Fibroblast of mammary gland (primary cell): ENCODE results near the gene OR6C6.
"Not testable (repeated sequence)": the region's sequence is repeated elsewhere in the genome, so short reads cannot be mapped to it uniquely, and the experiment has no call there.

Experiments used
- DNase-seq: peaks from one replicate; pipeline ENCODE4 v3.0.0-alpha.2; 2010; ENCODE audit warnings: low read depth
- H3K4me3 ChIP-seq: 2 replicates; pipeline ENCODE4 v1.5.1; 2011; ENCODE audit warnings: low read depth, mild to moderate bottlenecking, low read length, moderate library complexity; ENCODE audit not compliant: control insufficient read depth
- CTCF ChIP-seq: conservative IDR thresholded peaks from 2 replicates; pipeline ENCODE4 v1.5.1; 2011; ENCODE audit warnings: low read depth, low read length, inconsistent platforms; ENCODE audit not compliant: control insufficient read depth, insufficient read depth

OR6C6 gene

DNA sequence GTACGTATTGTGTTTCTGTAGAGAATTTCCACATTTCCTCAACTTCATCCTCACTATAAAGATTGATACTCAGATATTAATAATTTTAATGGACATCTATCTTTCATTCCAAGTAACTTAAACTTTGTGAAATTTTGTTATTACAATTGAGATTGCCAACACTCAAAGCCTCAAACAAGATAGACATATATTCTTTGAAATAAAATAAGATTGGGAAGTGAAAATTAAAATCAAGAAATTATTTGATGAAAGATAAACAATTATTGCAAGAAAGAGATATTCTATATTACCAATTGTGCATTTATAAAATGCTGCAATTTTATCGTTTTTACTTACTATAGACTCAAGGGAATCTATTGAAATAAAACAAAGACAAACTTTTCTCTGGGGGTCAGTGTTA, at the start of gene OR6C6:
Gene OR6C6, minus strand, starts transcription at position 101 of the 400 bp plus-strand sequence. CDS start 1,337 bp downstream, outside the sequence.
- DNase-seq: no peak
- H3K4me3 ChIP-seq: no peak within 1 kb of the TSS
- TF ChIP-seq CTCF: no peak

DNA sequence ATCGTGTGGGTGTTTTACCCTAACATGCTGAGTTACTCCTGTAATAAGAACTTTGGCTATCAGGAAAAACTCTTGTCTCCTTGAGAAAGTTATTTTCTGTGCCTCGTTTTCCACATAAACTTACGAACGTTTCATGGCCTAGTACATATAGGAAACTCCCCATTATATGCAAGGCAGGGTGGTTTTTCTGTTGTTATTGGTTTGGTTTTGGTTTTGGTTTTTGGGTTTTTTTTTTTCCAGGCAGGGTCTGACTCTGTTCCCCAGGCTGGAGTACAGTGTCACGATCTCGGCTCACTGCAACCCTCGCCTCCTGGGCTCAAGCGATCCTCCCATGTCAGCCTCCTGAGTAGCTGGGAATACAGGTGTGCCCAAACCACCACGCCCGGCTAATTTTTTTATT, 39.6 kb upstream of the OR6C6 start:
- TF ChIP-seq CTCF: no peak
- no peak overlapping the region for H3K4me3 ChIP-seq
- no peak for DNase-seq

- no peak within 1 kb of the TSS for H3K4me3 ChIP-seq
- DNase-seq: no peak
- no peak for TF ChIP-seq CTCF
These were observed 34.1 kb upstream of the OR6C6 start, which contains the start of gene OR6C3 for GRCh38 chr12:55330446-55330845. TSS of gene OR6C3 (plus strand) at chr12:55330746. CDS start at chr12:55331701, 955 bp downstream.

- not testable (repeated sequence) for DNase-seq, H3K4me3 ChIP-seq
These were observed 29.4 kb upstream of the OR6C6 start for GRCh38 chr12:55325801-55326200.

DNA sequence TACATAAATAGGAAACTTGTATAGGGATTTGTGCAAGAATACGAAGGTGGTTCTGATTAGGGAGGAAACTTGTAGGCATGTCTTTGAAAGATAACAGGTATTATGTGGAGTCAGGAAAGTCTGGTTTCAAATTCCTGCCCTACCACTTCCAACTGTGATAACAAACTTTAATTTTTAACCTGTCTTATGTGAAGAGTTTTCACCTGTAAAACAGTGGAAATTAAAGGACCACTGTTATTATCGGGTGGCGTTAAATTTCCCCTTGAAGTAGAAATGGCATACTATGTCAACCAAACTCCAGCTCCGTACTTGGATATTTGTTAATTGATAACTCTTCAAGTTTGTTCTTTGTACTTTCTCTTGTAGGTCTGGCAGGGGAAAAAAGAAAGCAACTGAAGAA, 23.8 kb upstream of the OR6C6 start:
- no peak for DNase-seq
- H3K4me3 ChIP-seq: no peak overlapping the region
- TF ChIP-seq CTCF: no peak

- TF ChIP-seq CTCF: no peak
- no peak within 1 kb of the TSS for H3K4me3 ChIP-seq
- DNase-seq: no peak
These were observed 17.7 kb upstream of the OR6C6 start, which contains the start of gene OR6C1 for GRCh38 chr12:55314043-55314442. TSS of gene OR6C1 (plus strand) at chr12:55314343. CDS start at chr12:55320600, 6,257 bp downstream.

GRCh38 chr12:55289999-55290398, 6.4 kb downstream of the OR6C6 start:
- no peak overlapping the region for H3K4me3 ChIP-seq
- TF ChIP-seq CTCF: no peak
- DNase-seq: no peak
